ENCODE measurements around the gene SLC25A53.
A peak's percentile ranks its signal among the peaks of the same experiment; 100 is the strongest.
"Not testable (repeated sequence)": the region's sequence is repeated elsewhere in the genome, so short reads cannot be mapped to it uniquely, and the experiment has no call there.

The SLC25A53 gene

DNA sequence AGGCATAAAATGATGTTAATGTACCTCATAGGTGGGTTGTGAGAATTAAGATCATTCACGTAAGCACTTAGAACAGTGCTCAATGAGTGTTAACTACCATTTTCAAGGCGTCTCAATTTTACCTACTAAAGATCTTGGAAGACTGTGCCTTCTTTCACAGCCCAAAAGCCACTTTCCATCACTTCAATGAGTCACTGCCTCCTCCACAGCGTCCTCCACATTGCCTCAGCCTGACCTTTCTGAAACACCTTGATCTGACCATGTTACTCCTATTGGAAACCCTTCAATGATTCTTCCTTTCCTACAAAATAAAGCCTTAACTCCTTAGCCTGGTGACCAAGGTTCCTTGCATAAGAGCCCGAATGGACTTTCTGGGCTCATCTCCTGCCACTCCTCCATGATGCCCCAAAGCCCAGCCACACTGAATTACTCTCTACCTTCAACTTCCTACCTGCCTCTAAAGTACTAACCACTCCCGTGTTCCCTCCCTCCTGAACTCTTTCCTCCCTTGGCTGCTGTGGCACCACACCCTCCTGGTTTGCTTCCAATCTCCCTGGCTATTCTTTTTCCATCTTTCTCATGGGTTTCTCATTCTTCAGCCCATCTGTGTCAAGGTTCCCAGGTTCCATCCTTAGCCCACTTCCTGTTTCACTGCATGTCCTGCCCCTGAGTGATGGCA, 22.1 kb downstream of the SLC25A53 start:
- no peak for DNase-seq (ENCODE audit: low spot score)

GRCh38 chrX:104130808-104131207, 26.0 kb downstream of the SLC25A53 start:
- DNase-seq (ENCODE audit: low spot score): no peak

GRCh38 chrX:104126856-104127255, 30.0 kb downstream of the SLC25A53 start:
- DNase-seq (ENCODE audit: low spot score): no peak

GRCh38 chrX:104122829-104123228, 34.0 kb downstream of the SLC25A53 start:
- no peak for DNase-seq (ENCODE audit: low spot score)

- DNase-seq (ENCODE audit: low spot score): no peak
These were observed 38.0 kb downstream of the SLC25A53 start for GRCh38 chrX:104118765-104119164.

GRCh38 chrX:104117759-104118158, 39.0 kb downstream of the SLC25A53 start:
- no peak for DNase-seq (ENCODE audit: low spot score)

- peak; percentile 81 for DNase-seq (ENCODE audit: low spot score)
These were observed 43.4 kb downstream of the SLC25A53 start for GRCh38 chrX:104113222-104113965.

GRCh38 chrX:104112326-104112951, 44.4 kb downstream of the SLC25A53 start, which contains the start of gene ZCCHC18:
TSS of gene ZCCHC18 (plus strand) at chrX:104112523. CDS start at chrX:104114112, 1,589 bp downstream.
- DNase-seq (ENCODE audit: low spot score): peak; percentile 48

- not testable (repeated sequence) for DNase-seq (ENCODE audit: low spot score)
These were observed 46.1 kb downstream of the SLC25A53 start for GRCh38 chrX:104110491-104111240.

DNA sequence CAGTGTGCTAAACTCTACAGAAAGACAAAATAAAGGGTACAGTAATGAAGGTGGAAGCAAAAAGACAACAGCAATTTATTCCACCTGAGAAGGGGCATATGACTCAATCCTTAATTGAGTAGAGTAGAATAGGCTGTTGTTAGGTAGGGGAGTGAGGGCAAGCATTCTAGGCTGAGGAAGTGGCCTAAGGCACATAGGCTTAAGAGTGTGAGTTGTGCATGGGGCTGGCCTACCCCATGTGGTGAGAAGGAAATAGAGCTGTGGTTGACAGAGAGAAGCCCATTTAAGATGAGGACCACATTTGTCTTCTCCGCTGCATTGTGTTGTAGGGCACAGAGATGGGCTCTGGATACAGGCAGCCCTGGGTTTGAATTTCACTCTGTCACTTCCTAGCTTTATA, 47.9 kb downstream of the SLC25A53 start:
- no peak for DNase-seq (ENCODE audit: low spot score)

DNA sequence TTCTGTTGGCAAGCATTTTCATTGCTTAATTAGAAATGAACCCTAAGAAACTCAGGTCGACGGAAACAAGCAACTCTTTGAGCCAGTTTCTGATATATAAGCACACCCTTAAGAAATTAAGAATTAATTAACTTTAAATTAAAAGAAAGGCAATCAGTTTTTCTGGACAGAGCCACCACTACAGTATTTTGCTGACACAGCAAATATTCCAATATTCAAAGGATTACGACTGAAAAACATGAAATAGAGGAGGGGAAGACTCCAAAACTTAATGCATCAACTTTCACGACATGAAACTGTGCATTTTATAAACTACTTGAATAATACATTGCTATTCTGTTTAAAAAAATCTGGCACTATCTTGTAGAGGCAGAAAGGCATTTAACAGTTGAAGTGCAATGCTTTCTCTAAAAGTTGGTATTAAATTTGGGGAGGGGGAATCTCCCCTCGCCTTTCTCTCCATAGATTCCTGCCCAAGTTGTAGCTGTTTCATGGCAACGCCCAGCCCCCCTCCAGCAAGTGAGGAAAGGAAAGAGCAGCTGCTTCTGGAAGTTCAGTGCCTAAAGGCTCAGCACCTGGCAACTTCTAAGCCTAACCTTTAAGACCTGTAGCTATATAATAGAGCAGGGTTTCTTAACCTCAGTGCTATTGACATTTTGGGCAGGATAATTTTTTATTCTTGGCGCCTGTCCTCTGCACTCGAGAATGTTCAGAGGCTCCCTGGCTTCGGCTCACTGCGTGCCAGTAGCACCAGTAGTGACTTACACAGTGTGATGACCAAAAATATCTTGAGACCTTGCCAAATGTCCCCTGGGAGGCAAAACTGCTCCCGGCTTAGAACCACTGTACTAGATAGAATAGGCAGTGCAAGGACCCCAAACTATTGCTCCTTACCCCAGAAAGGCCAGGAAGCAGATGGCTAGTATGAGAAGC, 51.2 kb downstream of the SLC25A53 start:
- DNase-seq (ENCODE audit: low spot score): no peak

- no peak for DNase-seq (ENCODE audit: low spot score)
These were observed 52.1 kb downstream of the SLC25A53 start for GRCh38 chrX:104104676-104105075.

DNA sequence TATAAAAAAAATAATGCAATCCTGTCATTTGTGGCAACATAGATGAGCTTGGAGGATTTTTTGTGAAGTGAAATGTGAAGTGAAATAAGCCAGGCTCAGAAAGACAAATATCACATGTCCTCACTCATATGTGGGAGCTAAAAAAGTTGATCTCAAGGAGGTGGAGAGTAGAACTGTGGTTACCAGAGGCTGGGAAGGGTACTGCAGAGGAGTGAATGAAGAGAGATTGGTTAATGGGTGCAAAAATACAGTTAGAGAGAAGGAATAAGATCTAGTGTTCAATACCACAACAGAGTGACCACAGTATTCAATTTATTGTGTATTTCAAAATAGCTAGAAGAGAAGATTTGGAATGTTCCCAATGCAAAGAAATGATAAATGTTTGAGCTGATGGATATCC, 57.9 kb downstream of the SLC25A53 start:
- DNase-seq (ENCODE audit: low spot score): no peak

GRCh38 chrX:104098151-104098808, 58.5 kb downstream of the SLC25A53 start:
- peak; percentile 89 for DNase-seq (ENCODE audit: low spot score)

GRCh38 chrX:104085919-104086318, 70.9 kb downstream of the SLC25A53 start:
- no peak for DNase-seq (ENCODE audit: low spot score)

- no peak for DNase-seq (ENCODE audit: low spot score)
These were observed 71.3 kb downstream of the SLC25A53 start for GRCh38 chrX:104085477-104085876.

DNA sequence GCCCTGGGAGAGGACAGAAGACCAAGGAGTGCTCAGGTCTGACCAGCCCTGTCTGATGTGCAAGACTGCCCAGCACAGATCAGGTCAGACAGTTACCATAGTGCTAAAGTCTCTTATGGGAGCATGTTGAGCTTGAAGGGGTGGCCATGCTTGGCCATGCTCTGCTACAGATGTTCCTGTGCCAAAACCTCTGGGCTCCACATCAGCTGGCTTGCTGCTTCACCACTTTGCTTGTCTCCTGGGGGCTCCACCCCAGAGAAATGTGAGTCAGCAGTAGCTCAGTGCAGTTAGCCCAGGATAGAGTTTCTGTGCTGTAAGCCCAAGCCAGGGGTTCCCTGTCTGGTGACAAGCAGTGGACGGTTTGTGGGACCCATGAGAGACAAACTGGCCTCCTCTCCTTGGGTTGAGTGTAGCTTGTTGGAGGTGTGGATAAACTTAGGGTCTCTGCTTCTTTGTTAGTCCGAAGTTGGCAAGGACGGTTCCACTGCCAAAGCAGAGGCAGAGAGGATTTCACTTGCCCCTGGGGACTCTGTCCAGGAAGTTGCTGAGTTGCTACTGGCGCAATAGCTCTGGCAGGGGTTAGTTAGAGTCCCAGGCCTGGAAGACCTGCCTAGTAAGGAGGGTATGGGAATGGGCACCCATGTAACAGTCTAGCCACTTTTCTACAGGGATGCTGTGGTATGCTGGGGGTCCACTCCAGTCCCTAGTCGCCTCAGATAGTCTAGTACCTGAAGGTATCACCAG, 72.1 kb downstream of the SLC25A53 start:
- DNase-seq (ENCODE audit: low spot score): no peak

- no peak for DNase-seq (ENCODE audit: low spot score)
These were observed 72.7 kb downstream of the SLC25A53 start for GRCh38 chrX:104084063-104084462.

DNA sequence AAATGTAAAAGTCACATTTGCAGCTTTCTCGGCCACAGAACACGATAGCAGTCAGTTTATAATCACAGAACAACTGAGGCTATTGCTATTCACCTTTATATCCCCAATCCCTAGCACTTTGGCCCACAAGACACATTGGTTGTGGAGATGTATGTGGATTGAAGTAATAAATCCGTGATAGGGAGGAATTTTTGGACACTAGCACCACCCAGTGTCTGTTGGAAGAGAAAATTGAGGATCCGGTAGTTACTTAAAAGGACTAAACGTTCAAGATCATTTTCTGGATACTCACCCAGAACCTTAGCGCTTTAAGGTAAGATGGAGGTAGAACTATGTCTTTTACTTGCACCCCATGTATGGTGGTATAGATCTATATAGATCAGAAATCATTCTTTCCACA, 79.0 kb downstream of the SLC25A53 start:
- not testable (repeated sequence) for DNase-seq (ENCODE audit: low spot score)

All from cerebellar cortex (tissue), 1 donor.